Effector CD4-positive, alpha-beta T cell (primary cell): ENCODE data around the gene CEP170B.
"Not testable (repeated sequence)": the region's sequence is repeated elsewhere in the genome, so short reads cannot be mapped to it uniquely, and the experiment has no call there.

ENCODE experiments used
- DNase-seq: peaks from one replicate; pipeline ENCODE4 v3.0.0-alpha.2; 2020

The CEP170B gene

DNA sequence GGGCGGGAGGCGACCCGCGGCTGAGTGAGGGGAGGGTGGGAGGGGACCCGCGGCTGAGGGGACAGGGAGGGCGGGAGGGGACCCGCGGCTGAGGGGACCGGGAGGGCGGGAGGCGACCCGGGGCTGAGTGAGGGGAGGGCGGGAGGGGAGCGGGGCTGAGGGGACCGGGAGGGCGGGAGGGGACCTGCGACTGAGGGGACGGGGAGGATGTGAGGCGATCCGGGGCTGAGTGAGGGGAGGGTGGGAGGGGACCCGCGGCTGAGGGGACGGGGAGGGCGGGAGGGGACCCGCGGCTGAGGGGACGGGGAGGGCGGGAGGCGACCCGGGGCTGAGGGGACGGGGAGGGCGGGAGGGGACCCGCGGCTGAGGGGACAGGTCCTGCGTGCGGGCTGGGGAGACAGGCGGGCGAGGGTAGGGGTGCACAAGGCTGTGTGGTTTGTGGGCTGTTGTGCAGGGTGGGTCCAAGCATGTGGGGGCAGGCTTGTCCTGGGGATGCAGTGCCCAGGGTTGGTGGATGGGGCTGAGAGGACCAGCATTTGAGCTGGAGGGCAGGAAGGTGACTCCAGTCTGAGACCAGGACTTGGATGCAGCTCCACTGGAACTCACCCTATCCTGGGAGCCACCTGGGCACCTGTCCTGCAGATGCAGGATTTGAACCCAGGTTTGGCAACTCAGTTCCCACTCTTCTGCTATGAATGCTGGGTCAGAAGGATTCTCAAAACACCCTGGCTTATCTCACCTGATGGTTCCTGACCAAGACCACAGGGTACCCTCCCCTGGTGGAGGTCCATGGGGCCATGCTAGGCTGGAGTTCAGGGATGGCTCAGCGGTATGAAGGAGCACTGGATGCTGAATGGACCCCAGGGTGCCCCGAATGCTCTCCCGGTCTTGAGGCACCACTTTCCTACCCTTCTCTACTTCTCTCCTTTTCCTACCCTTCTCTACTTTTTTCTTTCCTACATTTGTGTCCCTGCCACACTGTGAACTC, 69.0 kb downstream of the CEP170B start:
- no peak for DNase-seq

DNA sequence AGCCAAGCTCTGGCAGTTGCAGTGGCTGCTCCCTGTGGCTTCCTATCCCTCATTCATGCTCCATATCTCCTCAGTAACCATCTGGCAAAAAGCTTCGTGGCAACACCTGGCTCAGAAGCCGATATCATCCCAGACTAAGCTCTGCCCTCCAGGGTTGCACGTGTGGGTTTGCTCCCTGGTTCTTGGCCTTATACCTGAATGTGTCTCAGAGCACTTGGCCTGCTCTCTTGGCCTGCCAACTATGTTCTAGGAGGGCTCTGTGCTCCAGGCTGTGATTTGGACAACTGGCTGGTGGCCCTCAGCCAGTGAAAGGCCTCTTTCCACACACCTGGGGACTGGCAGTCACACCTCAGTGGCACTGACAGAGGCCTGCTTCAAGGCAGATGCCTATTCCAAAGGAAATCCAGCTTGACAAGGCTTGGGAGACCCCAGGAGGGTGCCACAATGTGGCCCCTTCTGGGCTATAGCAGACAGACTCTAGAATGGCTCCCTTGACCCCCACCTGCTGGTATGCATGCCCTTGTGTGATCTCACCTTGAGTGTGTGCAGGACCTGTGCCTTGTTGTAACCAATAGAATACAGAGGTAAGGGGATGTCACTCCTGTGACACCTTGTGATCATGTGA, 70.1 kb downstream of the CEP170B start:
- no peak for DNase-seq

DNA sequence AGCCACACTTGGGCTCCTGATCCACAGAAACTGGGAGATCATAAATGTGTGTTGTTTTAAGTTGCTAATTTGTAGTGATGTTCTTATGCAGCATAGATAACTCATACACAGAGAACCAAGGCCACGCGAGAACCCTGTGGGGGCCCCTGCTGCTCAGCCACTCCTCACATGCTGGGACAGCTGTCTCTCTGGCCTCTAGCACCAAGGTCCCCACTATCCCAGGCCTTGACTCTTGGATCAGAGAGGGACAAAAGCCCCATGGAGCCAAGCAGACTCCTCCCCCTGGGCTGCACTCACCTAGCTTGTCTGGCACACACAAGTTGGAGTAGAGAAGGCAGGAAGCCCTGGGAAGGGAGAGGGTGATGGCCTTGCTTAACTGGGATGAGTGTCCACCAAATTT, 70.9 kb downstream of the CEP170B start:
- no peak for DNase-seq

GRCh38 chr14:104936361-104937155, 71.5 kb downstream of the CEP170B start:
- DNase-seq = no peak

- no peak for DNase-seq
Observed at GRCh38 chr14:104937161-104937560, 72.1 kb downstream of the CEP170B start.

GRCh38 chr14:104937694-104938365, 72.8 kb downstream of the CEP170B start:
- no peak for DNase-seq

DNA sequence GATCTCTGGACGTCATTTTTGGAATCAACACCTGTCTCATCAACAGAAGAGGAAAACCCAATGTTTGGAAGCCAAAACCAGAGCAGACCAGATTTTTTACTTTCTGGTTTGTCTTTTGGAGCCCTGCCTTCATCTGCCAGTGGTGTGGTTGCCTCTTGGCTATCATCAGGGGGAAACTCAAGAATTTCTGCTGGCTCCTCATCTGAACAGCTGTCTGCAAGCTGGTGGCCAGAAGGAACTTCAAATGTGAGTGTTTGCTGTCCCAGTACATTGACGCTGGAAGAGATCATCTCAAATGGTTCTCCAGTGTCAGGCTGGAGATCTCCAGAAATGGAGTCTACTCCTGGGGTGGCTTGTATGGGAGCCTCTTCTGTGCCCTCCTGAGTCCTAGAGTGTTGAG, 73.4 kb downstream of the CEP170B start:
- DNase-seq = no peak

DNA sequence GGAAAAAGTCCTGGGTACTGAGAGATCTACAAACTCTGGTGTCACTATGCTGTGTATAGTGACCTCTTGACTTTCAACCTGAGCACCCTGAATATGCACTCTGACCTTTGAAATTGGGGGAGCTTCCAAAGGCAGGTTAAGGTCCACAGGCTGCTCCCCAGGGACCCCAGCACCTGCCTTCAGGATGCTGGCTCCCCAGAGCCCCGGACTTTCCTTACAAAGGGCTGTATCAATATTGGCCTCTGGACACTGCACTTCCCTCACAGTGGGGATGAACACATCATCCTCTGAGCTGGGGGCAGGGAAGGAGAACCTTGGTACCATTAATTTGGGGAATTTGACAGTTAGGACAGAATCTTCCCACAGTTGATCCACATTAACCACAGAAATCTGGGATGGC, 73.9 kb downstream of the CEP170B start:
- no peak for DNase-seq

GRCh38 chr14:104939666-104940410, 74.8 kb downstream of the CEP170B start:
- DNase-seq = no peak

- DNase-seq = no peak
Observed at GRCh38 chr14:104940526-104941150, 75.6 kb downstream of the CEP170B start.

DNA sequence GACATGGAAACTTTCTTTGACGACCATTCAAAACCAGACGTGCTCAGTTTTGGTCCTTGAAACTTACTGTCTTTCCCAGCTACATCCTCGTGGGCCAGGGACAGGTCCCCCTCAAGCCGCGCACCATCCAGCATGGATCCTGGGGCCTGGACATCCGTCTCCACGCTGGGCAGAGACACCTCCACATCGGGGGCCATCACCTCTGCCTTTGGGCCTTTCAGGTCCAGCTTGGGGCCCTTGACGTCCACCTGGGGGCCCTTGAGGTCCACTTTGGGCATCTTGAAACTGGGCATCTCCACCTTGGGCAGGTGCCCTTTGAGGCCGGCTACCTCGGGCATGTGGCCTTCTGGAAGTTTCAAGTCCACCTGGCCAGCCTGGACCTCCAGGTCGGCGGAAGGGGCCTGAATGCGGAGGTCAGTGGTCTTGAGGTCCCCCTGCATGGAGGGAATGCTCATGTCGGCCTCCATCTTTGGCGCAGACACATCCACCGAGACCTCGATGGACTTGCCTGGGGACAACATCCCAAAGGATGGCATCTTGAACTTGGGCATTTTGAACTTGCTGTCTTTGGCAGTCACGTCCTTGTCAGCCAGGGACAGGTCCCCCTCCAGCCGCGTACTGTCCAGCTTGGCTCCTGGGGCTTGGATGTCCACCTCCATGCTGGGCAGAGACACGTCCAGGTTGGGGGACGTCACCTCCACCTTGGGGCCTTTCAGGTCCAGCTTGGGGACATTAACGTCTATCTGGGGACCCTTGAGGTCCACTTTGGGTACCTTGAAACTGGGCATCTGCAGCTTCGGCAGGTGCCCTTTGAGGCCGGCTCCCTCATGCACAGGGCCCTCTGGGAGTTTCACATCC, 76.7 kb downstream of the CEP170B start:
- no peak for DNase-seq

DNA sequence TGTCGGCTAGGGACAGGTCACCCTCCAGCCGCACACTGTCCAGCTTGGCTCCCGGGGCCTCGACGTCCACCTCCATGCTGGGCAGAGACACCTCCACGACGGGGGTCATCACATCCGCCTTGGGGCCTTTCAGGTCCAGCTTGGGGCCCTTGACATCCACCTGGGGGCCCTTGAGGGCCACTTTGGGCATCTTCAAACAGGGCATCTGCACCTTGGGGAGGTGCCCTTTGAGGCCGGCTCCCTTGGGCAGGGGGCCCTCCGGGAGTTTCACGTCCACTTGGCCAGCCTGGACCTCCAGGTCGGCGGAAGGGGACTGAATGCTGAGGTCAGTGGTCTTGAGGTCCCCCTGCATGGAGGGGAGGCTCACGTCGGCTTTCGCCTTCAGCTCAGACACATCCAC, 77.5 kb downstream of the CEP170B start:
- no peak for DNase-seq

DNA sequence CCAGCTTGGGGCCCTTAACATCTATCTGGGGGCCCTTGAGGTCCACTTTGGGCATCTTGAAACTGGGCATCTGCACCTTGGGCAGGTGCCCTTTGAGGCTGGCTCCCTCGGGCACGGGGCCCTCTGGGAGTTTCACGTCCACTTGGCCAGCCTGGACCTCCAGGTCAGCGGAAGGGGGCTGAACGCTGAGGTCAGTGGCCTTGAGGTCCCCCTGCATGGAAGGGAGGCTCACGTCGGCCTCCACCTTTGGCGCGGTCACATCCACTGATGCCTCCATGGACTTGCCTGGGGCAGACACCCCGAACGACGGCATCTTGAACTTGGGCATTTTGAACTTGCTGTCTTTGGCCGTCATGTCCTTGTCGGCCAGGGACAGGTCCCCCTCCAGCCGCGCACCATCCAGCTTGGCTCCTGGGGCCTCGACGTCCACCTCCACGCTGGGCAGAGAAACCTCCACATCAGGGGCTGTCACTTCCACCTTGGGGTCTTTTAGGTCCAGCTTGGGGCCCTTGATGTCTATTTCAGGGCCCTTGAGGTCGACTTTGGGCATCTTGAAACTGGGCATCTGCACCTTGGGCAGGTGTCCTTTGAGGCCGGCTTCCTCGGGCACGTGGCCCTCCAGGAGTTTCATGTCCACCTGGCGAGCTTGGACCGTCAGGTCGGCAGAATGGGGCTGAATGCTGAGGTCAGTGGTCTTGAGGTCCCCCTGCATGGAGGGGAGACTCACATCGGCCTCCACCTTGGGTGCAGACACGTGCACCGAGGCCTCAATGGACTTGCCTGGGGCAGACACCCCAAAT, 78.3 kb downstream of the CEP170B start:
- not testable (repeated sequence) for DNase-seq

GRCh38 chr14:104944016-104944308, 78.9 kb downstream of the CEP170B start:
- DNase-seq = not testable (repeated sequence)

- not testable (repeated sequence) for DNase-seq
Observed at GRCh38 chr14:104944436-104945205, 79.6 kb downstream of the CEP170B start.

DNA sequence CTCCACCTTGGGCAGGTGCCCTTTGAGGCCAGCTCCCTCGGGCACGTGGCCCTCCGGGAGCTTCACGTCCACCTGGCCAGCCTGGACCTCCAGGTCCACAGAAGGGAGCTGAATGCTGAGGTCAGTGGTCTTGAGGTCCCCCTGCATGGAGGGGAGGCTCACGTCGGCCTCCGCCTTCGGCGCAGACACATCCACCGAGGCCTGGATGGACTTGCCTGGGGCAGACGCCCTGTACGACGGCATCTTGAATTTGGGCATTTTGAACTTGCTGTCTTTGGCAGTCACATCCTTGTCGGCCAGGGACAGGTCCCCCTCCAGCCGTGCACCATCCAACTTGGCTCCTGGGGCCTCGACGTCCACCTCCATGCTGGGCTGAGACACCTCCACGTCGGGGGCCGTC, 80.2 kb downstream of the CEP170B start:
- not testable (repeated sequence) for DNase-seq
